Spinal cord (tissue), 10 donors: ENCODE results near the gene C1orf52. TPM values are rescaled to one million over a fixed set of nuclear protein-coding genes. Genes with fewer than 3 reads are reported as not detected.

Source experiments
- DNase-seq, 6 donors: peaks; one replicate each; pipeline versions ENCODE4 v3.0.0 to v3.0.0-alpha.2; 2013 to 2015; ENCODE audit warnings: low spot score in 6 of 6, low read depth in 4 of 6
- H3K27ac ChIP-seq: one replicate; pipeline ENCODE4 v1.5.1; 2013; ENCODE audit warnings: low read depth, low read length, control low read depth
- H3K27me3 ChIP-seq: one replicate; pipeline ENCODE4 v1.6.1; 2013; ENCODE audit warnings: low read length; ENCODE audit not compliant: control insufficient read depth, insufficient read depth
- H3K36me3 ChIP-seq: one replicate; pipeline ENCODE4 v1.6.1; 2013; ENCODE audit warnings: low read length; ENCODE audit not compliant: control insufficient read depth, insufficient read depth
- H3K4me1 ChIP-seq: one replicate; pipeline ENCODE4 v1.6.1; 2013; ENCODE audit warnings: low read length; ENCODE audit not compliant: control insufficient read depth, insufficient read depth
- H3K4me3 ChIP-seq: one replicate; pipeline ENCODE4 v1.5.1; 2013; ENCODE audit warnings: low read depth, low read length, control low read depth
- H3K9me3 ChIP-seq: one replicate; pipeline ENCODE4 v1.6.1; 2013; ENCODE audit warnings: low read length; ENCODE audit not compliant: control insufficient read depth, insufficient read depth
- whole genome bisulfite sequencing: methylation state at CpG from one replicate; pipeline ENCODE4 v1.1.5; 2013; ENCODE audit warnings: missing lambda C conversion rate; ENCODE audit not compliant: insufficient coverage; 5-methylcytosine and 5-hydroxymethylcytosine counted together
- polyA plus RNA-seq, 2 donors: library from polyadenylated mRNA; unstranded; fragments of 120-200 nt; gene quantifications; one replicate each; pipeline ENCODE4 v1.2.1, GENCODE V29; 2013; ENCODE audit not compliant: insufficient read length in 2 of 2
- total RNA-seq, 2 donors: library from RNA; depleted of rRNA in 1 of 2; stranded (reverse); fragments of 120-200 nt in 1 of 2; fragments of >200 nt in 1 of 2; gene quantifications; one replicate each; pipeline versions ENCODE4 v1.2.3 to v1.2.4, GENCODE V29; 2013 to 2014
- donor health status: healthy.

C1orf52 gene
- total and polyA plus RNA-seq, 4 donors, result 25.9 to 73.8 (median 54.1) TPM

DNA sequence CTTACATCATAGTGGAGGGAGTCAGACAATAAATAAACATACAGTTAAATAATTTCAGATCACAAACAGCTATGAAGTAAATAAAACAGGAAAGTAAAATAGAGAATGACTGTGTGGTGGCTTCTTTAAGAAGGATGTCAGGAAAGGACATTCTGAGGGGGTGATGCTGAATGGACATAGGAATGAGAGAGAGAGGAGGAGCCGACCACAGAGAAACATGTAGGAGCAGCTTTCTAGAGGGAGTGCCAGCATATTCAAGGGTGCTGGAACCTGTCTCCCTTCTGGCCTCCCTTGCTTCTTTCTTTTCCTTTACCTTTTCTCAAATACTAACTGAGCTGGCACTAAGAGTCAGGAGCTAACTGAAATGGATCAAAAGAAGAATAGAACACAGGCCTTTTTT lies 37.5 kb upstream of the C1orf52 start:
- no peaks in the 10 kb centered on the region for H3K4me1 ChIP-seq
- H3K9me3 ChIP-seq, result no peaks in the 10 kb centered on the region
- H3K36me3 ChIP-seq, result no peaks in the 10 kb centered on the region
- DNase-seq, result no peak
- peak overlapping the region; percentile 44 for H3K27ac ChIP-seq
- no peak overlapping the region for H3K4me3 ChIP-seq
- no peaks in the 10 kb centered on the region for H3K27me3 ChIP-seq
- no CpG with 5 or more reads among the region's 1 CpG for WGBS

DNA sequence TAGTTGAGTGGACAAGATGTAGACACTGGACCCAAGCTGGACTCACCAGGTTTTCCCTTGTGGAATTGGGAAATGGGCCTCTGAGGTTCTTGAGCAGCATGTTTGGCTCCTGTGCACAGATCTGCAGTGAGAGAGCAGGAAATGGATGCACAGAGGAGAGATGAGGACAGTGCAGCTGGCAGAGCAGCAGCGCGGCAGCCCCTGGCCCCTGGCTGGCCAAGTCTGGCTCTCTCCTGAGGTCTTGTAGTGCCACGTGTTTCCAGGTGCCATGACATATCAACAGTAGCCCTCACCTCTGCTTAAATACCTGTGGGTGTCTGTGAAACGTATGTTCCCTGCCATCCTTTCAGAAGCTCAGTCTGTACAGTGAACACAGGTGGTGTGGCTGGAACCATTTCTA lies 36.2 kb upstream of the C1orf52 start:
- Histone ChIP-seq H3K4me1 (no peaks in the 10 kb centered on the region), H3K27ac (no peak overlapping the region), H3K9me3 (no peaks in the 10 kb centered on the region), H3K4me3 (no peak overlapping the region), H3K36me3 (no peaks in the 10 kb centered on the region), H3K27me3 (no peaks in the 10 kb centered on the region)
- DNase-seq, result no peak
- 87% methylated on average over 3 of the region's 4 CpGs for WGBS

GRCh38 chr1:85295006-85295431 lies 35.6 kb upstream of the C1orf52 start:
- Histone ChIP-seq H3K9me3 (no peaks in the 10 kb centered on the region), H3K36me3 (no peaks in the 10 kb centered on the region), H3K27ac (no peak overlapping the region), H3K4me3 (no peak overlapping the region), H3K27me3 (no peaks in the 10 kb centered on the region), H3K4me1 (no peaks in the 10 kb centered on the region)
- 44% methylated on average over 2 of the region's 3 CpGs for WGBS
- peak in 1 of 6 donors; percentile 19 for DNase-seq

- H3K4me3 ChIP-seq, result no peak overlapping the region
- H3K27me3 ChIP-seq, result no peaks in the 10 kb centered on the region
- no peak for DNase-seq
- H3K9me3 ChIP-seq, result no peaks in the 10 kb centered on the region
- no peak overlapping the region for H3K27ac ChIP-seq
- no peaks in the 10 kb centered on the region for H3K36me3 ChIP-seq
- no CpG with 5 or more reads among the region's 2 CpGs for WGBS
- H3K4me1 ChIP-seq, result no peaks in the 10 kb centered on the region
These were observed 31.4 kb upstream of the C1orf52 start for GRCh38 chr1:85290826-85291225.

DNA sequence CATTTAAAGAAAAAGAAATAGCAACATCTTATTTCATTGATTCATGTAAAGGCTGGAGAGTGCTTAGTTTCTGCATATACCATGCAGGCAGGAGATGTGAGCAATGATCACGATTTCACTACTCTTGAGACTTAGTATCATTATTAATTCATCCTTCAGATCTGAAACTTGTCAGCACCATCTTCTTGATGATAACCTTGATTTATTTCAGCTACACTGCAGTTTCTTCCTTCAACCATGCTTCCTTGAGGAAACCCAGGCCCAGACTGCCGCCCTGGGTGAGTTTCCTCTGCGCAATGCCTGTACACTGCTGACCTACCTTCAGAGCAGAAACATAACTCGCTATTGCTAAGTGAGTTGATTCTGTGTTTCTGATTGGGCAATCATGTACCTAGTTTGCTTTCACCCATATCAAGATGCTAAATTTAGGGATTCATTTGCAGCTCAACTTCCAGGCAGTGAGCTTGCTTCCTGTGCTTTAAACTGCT lies 30.4 kb upstream of the C1orf52 start:
- no peaks in the 10 kb centered on the region for H3K9me3 ChIP-seq
- H3K27me3 ChIP-seq, result no peaks in the 10 kb centered on the region
- H3K4me1 ChIP-seq, result no peaks in the 10 kb centered on the region
- H3K36me3 ChIP-seq, result peaks cover 2% of the 10 kb centered on the region
- DNase-seq, result no peak
- no peak overlapping the region for H3K4me3 ChIP-seq
- H3K27ac ChIP-seq, result no peak overlapping the region
- WGBS, result 80% methylated on average over 1 of the region's 4 CpGs

DNA sequence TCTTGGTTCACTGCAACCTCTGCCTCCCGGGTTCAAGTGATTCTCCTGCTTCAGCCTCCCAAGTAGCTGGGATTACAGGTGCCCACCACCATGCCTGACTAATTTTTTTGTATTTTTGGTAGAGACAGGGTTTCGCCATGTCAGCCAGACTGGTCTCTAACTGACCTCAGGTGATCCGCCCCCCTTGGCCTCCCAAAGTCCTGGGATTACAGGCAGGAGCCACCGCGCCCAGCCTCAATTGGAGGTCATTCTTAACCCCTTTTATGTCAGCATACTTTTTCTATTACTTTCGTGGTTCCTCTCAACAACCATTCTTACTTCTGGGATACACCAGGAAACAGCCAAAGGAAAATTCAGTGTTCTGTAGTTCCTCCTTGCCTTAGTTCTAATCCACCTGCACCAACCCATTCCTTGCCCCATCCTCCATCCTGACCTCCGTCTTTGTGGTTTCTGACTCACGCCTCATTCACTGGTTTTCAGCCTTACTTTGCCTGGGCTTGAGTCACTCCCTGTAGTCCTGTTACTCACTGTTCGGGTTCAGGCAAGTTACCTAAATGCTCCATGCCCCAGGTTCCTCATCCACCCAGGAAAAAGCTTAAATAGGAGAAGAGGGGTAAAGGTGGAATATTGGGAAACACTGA lies 29.9 kb upstream of the C1orf52 start:
- no peaks in the 10 kb centered on the region for H3K9me3 ChIP-seq
- H3K4me1 ChIP-seq, result no peaks in the 10 kb centered on the region
- H3K27me3 ChIP-seq, result no peaks in the 10 kb centered on the region
- H3K36me3 ChIP-seq, result peaks cover 3% of the 10 kb centered on the region
- H3K4me3 ChIP-seq, result no peak overlapping the region
- DNase-seq, result no peak
- WGBS, result 93% methylated on average over 7 of the region's 9 CpGs
- H3K27ac ChIP-seq, result no peak overlapping the region

DNA sequence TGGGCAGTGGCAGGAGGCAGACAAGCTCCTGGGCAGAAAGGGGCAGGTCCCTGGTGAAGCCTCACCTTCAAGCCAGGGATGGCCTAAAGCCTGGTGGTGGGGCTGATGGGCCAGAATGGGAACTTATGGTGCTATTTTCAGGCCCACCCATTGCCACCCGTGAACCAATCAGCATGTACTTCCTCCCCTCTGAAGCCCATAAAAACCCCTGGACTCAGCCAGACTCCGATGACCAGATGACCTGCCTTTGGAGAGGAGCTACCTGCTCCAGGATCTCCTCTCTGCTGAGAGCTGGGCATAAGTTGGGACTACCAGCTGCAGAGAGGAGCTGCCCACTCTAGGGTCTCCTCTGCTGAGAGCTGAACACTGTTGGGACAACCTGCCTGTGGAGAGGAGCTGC lies 24.7 kb upstream of the C1orf52 start:
- Histone ChIP-seq H3K27ac (no peak overlapping the region), H3K36me3 (peaks cover 3% of the 10 kb centered on the region), H3K4me3 (no peak overlapping the region), H3K9me3 (no peaks in the 10 kb centered on the region), H3K4me1 (peaks cover 3% of the 10 kb centered on the region), H3K27me3 (no peaks in the 10 kb centered on the region)
- DNase-seq, result no peak
- WGBS, result 100% methylated on average over 1 of the region's 2 CpGs

DNA sequence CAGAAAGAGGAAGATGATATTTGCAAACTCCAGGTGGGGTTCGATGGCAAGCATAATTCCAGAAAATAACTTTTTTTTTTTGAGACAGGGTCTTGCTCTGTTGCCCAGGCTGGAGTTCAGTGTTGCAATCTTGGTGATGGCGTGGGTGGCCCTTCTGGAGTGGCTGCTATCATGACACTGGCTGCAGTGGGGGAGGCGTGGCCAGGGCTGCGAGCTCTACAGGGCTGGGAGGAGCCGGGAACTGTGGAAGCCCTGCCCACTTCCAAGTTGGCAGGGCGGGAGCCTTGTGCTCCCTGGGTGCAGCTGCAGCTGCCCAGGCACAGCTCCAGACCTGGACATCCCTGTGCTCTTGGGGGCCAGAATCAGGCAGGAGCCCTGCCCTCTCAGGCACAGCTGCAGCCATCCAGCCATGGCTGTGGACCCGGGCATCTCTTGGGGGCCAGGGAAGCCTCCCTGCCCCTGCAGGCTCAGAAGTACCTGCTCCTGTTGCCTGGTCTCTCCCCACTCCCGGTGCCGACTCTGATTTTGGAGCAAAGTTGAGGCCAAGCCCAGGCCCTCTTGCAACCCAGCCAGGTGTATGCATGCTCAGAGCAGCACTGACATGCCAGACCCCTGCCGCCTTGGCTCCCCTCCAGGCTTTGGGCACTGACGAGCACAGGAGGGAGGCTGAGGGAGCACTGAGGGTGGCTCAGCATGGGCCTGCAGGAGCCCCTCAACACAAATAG lies 24.2 kb upstream of the C1orf52 start:
- Histone ChIP-seq H3K27me3 (no peaks in the 10 kb centered on the region), H3K4me1 (peaks cover 3% of the 10 kb centered on the region), H3K36me3 (peaks cover 3% of the 10 kb centered on the region), H3K4me3 (no peak overlapping the region), H3K9me3 (no peaks in the 10 kb centered on the region), H3K27ac (no peak overlapping the region)
- DNase-seq, result no peak
- 90% methylated on average over 11 of the region's 11 CpGs for WGBS

DNA sequence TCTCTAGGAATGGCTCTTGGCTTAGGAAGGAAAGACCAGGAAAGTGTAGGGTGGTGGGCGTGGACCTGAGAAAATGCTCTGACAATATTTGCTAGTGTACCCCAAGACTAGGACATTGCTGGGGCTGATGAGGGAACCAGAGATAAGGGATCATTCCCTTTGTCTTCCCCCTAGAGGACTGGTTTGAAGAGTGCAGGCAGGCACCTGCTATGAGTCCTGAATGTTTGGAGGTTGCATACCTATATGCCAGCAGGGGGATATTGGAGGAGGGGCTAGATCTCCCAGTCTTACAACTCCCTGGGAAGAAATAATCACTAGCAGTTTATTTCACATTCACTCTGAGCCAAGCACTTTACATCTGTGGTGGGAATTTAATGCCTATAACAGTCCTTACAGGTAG lies 23.0 kb upstream of the C1orf52 start:
- no peaks in the 10 kb centered on the region for H3K9me3 ChIP-seq
- DNase-seq, result peak in 1 of 6 donors; percentile 28
- no CpG with 5 or more reads among the region's 1 CpG for WGBS
- H3K4me3 ChIP-seq, result no peak overlapping the region
- no peaks in the 10 kb centered on the region for H3K27me3 ChIP-seq
- peaks cover 3% of the 10 kb centered on the region for H3K36me3 ChIP-seq
- H3K4me1 ChIP-seq, result peaks cover 3% of the 10 kb centered on the region
- H3K27ac ChIP-seq, result no peak overlapping the region

GRCh38 chr1:85280636-85281035 lies 21.2 kb upstream of the C1orf52 start:
- Histone ChIP-seq H3K9me3 (no peaks in the 10 kb centered on the region), H3K27me3 (no peaks in the 10 kb centered on the region), H3K36me3 (peaks cover 3% of the 10 kb centered on the region), H3K27ac (no peak overlapping the region), H3K4me3 (no peak overlapping the region), H3K4me1 (peaks cover 7% of the 10 kb centered on the region)
- WGBS, result 78% methylated on average over 3 of the region's 4 CpGs
- no peak for DNase-seq
